Neural progenitor cell (in vitro differentiated cells): ENCODE data around the gene TMEM47.

Experiments
- EZH2 ChIP-seq: fragments of 200-600 bp; sonication (generic); IDR thresholded peaks from 2 replicates; pipeline ENCODE4 v1.6.1; 2017; ENCODE audit warnings: antibody characterized with exemption, mild to moderate bottlenecking, moderate library complexity
- TF ChIP-seq, protein P1 (sequence below): fragments of 200-600 bp; sonication (generic); IDR thresholded peaks from 2 replicates; pipeline ENCODE4 v1.5.1; 2017; ENCODE audit warnings: antibody characterized with exemption, mild to moderate bottlenecking

GRCh38 chrX:34632384-34632783, 24.7 kb downstream of the TMEM47 start:
- TF ChIP-seq, protein P1, sequence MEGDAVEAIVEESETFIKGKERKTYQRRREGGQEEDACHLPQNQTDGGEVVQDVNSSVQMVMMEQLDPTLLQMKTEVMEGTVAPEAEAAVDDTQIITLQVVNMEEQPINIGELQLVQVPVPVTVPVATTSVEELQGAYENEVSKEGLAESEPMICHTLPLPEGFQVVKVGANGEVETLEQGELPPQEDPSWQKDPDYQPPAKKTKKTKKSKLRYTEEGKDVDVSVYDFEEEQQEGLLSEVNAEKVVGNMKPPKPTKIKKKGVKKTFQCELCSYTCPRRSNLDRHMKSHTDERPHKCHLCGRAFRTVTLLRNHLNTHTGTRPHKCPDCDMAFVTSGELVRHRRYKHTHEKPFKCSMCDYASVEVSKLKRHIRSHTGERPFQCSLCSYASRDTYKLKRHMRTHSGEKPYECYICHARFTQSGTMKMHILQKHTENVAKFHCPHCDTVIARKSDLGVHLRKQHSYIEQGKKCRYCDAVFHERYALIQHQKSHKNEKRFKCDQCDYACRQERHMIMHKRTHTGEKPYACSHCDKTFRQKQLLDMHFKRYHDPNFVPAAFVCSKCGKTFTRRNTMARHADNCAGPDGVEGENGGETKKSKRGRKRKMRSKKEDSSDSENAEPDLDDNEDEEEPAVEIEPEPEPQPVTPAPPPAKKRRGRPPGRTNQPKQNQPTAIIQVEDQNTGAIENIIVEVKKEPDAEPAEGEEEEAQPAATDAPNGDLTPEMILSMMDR, result no peak
- TF ChIP-seq EZH2, result no peak
